KOPT-K1 (cell line): ENCODE results near the gene HLA-C.
"Not testable (repeated sequence)": the region's sequence is repeated elsewhere in the genome, so short reads cannot be mapped to it uniquely, and the experiment has no call there.

Experiments used
- H3K27ac ChIP-seq: fragments of 200-600 bp; sonication (generic); 2 replicates; pipeline ENCODE4 v1.5.1; 2016; ENCODE audit warnings: antibody characterized with exemption, mild to moderate bottlenecking, low read depth, low read length; ENCODE audit not compliant: poor library complexity, severe bottlenecking
- H3K36me3 ChIP-seq: fragments of 200-600 bp; sonication (generic); 2 replicates; pipeline ENCODE4 v1.5.1; 2017; ENCODE audit warnings: antibody characterized with exemption, mild to moderate bottlenecking, low read length, moderate library complexity; ENCODE audit not compliant: insufficient read depth
- H3K9me3 ChIP-seq: fragments of 200-600 bp; sonication (generic); 2 replicates; pipeline ENCODE4 v1.5.1; 2017; ENCODE audit warnings: antibody characterized with exemption, low read length, mild to moderate bottlenecking; ENCODE audit not compliant: insufficient read depth, poor library complexity, severe bottlenecking

The HLA-C gene

DNA sequence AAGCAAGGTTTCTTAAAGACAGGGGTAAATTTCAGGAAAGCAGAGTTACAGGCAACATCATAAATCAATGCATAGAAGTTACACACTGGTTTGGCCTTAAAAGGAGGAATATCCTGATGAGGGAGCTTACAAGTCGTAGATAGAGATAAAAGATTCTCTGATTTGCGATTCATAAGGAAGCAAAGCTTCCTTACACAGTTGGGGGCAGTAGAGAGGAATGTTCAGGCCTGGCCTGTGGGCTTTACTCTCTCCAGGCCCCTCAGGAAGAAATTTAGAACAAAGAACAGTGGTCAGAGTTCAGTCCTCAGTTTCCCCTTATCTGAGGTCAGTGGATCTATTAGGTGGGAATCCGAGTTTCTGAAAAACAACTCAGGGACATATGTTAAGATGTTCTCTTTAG is 19.3 kb downstream of the HLA-C start:
- no peak overlapping the region for H3K27ac ChIP-seq
- no peaks in the 10 kb centered on the region for H3K36me3 ChIP-seq
- peaks cover 19% of the 10 kb centered on the region for H3K9me3 ChIP-seq

DNA sequence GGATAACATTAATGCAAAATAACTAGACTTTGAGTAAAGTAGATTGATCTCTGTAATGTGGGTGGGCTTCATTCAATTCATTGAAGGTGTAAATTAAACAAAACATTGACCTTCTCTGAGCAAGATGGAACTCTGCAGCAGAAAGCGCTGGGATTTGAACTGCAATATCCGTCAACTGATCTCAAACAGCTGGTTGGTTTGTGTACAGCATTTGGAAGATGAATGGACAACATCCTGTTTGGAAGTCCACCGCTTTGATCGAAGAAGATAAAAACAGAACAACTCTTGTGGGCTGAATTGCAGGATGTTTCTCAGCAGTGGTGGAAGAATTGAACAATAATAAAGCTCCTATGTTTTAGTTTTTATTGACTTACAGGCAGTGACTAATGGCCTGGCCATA is 20.6 kb downstream of the HLA-C start:
- Histone ChIP-seq H3K27ac (no peak overlapping the region), H3K36me3 (no peaks in the 10 kb centered on the region), H3K9me3 (peaks cover 33% of the 10 kb centered on the region)

DNA sequence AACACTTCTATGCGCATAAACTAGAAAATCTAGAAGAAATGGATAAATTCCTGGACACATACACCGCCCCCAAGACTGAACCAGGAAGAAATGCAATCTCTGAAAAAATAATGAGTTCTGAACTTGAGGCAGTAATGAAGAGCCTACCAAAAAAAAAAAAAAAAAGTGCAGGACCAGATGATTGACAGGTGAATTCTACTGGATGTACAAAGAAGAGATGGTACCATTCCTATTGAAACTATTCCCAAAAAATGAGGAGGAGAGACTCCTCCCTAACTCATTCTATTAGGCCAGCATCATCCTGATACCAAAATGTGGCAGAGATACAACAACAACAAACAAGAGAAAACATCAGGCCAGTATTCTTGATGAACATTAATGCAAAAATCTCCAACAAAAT is 22.7 kb downstream of the HLA-C start:
- H3K27ac ChIP-seq = no peak overlapping the region
- no peaks in the 10 kb centered on the region for H3K36me3 ChIP-seq
- H3K9me3 ChIP-seq = peaks cover 39% of the 10 kb centered on the region

DNA sequence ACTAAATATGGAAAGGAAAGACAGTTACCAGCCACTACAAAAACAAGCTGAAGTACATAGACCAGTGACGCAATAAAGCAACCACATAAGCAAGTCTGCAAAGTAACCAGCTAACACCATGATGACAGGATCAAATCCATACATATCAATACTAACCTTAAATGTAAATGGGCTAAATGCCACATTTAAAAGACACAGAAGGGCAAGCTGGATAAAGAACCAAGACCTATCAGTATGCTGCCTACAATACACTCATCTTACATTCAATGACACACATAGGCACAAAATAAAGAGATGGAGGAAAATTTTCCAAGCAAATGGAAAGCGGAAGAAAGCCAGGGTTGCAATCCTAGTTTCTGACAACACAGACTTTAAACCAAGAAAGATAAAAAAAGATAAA is 24.1 kb downstream of the HLA-C start:
- H3K27ac ChIP-seq = no peak overlapping the region
- no peaks in the 10 kb centered on the region for H3K36me3 ChIP-seq
- H3K9me3 ChIP-seq = peaks cover 39% of the 10 kb centered on the region

DNA sequence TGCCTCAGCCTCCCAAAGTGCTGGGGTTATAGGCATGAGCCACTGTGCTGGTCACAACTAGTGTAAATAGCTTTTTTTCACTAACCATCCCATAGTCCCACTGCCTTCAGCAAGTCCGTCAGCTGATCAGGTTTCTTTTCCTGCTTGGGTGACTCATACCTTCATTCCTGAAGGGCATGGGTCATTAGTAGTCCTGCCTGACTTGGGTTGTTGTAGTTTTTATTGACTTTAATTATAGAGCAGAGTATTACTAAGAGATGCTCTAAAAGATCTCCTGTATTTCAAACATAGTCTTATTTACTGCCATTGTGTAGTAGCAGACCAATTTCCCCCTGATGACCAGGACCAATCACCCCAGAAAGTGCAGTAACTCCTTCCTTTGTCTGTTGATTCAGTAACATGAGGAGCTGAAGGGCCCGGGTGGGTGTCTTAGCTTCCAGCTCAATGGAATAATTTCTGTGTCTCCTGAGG is 25.8 kb downstream of the HLA-C start:
- Histone ChIP-seq H3K27ac (no peak overlapping the region), H3K9me3 (peaks cover 39% of the 10 kb centered on the region), H3K36me3 (no peaks in the 10 kb centered on the region)

DNA sequence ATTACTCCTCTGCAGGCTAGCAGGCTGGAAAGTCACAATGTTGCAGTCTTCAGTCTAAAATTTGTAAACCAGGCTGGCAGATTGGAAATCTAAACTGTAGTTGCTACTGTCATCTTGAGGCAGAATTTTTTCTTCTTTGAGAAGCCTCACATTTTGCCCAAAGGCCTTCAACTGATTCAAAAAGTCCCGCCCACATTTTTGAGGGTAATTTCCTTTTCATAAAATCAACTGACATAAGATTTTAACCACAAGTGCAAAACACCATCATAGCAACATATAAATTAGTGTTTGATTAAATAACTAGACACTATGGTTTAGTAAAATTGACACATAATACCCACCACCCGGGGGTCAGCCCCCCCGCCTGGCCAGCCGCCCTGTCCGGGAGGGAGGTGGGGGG is 28.4 kb downstream of the HLA-C start:
- Histone ChIP-seq H3K36me3 (no peaks in the 10 kb centered on the region), H3K27ac (no peak overlapping the region), H3K9me3 (peaks cover 28% of the 10 kb centered on the region)

DNA sequence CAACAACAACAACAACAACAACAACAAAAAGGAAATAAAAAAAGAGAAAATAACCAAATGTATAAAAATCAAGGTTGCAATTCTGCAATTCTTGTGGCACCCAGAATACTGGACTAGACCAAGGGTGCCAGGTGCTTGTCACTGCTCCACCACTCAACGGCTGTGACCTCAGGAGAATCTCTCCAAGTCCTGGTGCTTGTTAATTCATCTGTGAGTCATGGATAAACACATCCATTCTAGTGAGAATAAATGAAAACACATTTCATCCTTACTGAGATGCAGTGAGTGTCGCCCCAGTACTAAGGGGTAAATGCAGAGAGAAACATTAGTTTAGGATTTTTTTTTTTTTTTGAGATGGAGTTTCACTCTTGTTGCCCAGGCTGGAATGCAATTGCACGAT is 32.0 kb downstream of the HLA-C start:
- H3K9me3 ChIP-seq = no peaks in the 10 kb centered on the region
- no peaks in the 10 kb centered on the region for H3K36me3 ChIP-seq
- no peak overlapping the region for H3K27ac ChIP-seq

DNA sequence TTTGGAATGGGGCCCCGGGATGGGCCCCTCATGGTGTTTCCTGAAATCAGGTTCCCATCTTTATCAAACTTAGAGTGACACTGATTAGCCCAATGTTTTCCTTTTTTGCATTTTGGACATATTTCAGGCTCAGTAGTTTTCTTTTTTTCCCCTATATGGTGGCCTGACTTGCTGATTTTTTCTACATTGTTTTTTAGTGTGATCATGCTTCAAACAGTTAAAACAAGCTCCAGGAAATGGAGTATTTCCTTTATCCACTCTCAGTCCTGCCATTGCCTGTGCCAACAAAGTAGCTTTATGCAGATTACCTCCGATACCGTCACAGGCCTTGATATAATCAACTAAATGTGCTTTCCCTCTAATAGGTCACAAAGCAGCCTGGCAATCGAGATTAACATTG is 37.8 kb downstream of the HLA-C start:
- not testable (repeated sequence) for H3K36me3 ChIP-seq, H3K9me3 ChIP-seq, H3K27ac ChIP-seq

DNA sequence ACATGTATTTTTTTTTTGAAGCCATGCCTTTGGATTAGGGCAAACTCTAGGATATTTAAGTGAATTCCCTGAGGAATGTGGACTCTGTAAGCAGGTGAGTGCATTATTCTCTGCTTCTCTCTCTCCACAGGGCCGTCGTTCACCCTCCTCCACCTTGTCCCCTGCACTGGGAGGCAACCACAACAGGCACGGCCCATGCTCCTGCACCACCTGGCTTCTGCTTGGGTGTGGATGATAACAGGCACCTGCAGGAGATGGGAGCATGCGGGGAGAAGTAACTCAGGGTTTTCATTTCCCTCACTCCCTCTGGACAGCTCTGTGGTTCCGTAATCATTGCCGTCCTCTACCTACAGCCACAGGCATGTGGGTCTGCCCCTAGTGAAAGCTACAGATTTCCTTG is 43.4 kb downstream of the HLA-C start:
- Histone ChIP-seq H3K36me3 (no peaks in the 10 kb centered on the region), H3K27ac (no peak overlapping the region), H3K9me3 (no peaks in the 10 kb centered on the region)

DNA sequence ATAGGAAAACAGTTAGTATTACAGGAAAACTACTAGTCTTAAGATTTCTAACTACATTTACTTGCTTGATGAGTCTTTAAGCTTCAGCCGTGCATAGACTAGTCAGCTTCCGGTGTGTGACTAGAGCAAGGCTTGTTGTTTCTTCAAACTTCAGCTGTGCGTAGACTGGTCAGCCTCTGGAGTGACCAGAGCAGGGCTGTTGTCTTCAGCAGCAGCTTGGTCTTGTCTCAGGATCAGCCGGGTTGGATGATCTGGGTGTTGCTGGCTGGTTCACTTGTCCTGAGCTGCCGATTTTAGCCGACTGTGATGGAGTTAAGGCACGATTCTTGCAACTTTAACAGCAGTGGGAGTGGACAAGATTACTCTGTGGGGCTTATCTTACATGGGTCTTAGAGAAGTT is 44.7 kb downstream of the HLA-C start:
- Histone ChIP-seq H3K36me3 (no peaks in the 10 kb centered on the region), H3K9me3 (no peaks in the 10 kb centered on the region), H3K27ac (no peak overlapping the region)

DNA sequence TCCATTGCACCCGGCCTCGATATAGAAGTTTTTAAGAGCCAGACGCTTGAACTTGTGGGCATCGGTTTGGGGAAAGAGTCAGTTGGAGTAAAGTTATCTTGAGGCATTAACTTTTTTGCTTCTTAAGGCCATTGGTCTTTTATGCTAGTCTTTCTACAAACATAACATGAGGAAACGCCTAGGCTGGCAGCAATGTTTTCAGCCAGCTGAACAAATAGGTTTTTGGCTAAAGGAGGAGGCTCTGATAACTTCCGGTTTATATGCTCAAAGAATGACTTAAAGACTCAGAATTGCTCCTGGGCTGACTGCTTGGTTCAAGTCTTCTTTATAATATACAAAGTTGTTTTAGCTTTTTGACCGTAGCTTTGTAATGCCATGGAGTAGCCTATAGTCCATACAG is 46.2 kb downstream of the HLA-C start:
- H3K27ac ChIP-seq = no peak overlapping the region
- no peaks in the 10 kb centered on the region for H3K9me3 ChIP-seq
- no peaks in the 10 kb centered on the region for H3K36me3 ChIP-seq

DNA sequence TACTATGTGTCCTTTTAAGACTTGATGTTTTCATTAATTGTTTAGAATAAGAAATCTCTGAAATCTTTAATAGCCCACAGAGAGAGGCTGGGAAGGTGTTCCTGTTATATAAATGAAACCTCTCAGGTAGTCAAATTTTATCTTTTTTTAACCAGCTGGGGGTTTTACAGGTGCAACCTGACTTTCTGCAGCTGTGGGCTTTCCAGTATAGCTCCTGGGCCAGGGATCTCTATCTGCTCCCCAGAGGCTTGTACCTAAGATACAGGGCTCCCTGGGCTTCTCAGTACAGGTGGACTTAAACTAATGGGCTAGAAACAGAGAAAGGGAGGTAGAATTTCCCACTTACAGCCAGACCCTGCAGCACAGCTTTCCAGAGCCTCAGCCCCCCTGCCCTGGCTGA is 49.4 kb downstream of the HLA-C start:
- Histone ChIP-seq H3K36me3 (no peaks in the 10 kb centered on the region), H3K27ac (no peak overlapping the region), H3K9me3 (no peaks in the 10 kb centered on the region)
